Mesenchymal stem cell (in vitro differentiated cells and primary cell): ENCODE data around the gene ERI3.
A peak's percentile ranks its signal among the peaks of the same experiment; 100 is the strongest.

Source experiments
- DNase-seq: peaks from one replicate; pipeline ENCODE4 v3.0.0-alpha.2; 2013
- H2AFZ ChIP-seq: one replicate; pipeline ENCODE4 v1.6.1; 2013; ENCODE audit warnings: low read depth, mild to moderate bottlenecking, control low read depth, inconsistent platforms, low read length, moderate library complexity
- H2AK5ac ChIP-seq: 2 replicates; pipeline ENCODE4 v1.6.1; 2013; ENCODE audit warnings: low read length, moderate library complexity, mild to moderate bottlenecking, inconsistent platforms; ENCODE audit not compliant: severe bottlenecking
- H2BK120ac ChIP-seq: one replicate; pipeline ENCODE4 v1.6.1; 2013; ENCODE audit warnings: low read depth, mild to moderate bottlenecking, inconsistent platforms, low read length, moderate library complexity
- H2BK12ac ChIP-seq, 2 experiments: one replicate each; pipeline ENCODE4 v1.6.1; 2013; ENCODE audit warnings: inconsistent platforms in 2 of 2, low read length in 2 of 2, mild to moderate bottlenecking in 2 of 2, moderate library complexity in 2 of 2, control low read depth in 1 of 2
- H2BK15ac ChIP-seq: one replicate; pipeline ENCODE4 v1.6.1; 2013; ENCODE audit warnings: mild to moderate bottlenecking, low read depth, inconsistent platforms; ENCODE audit not compliant: poor library complexity, severe bottlenecking
- H2BK5ac ChIP-seq: 2 replicates; pipeline ENCODE4 v1.6.1; 2013; ENCODE audit warnings: low read depth, mild to moderate bottlenecking, low read length, control low read depth, inconsistent platforms; ENCODE audit not compliant: poor library complexity, severe bottlenecking
- H3K14ac ChIP-seq, 2 experiments: one replicate each; pipeline ENCODE4 v1.6.1; 2013; ENCODE audit warnings: inconsistent platforms in 2 of 2, low read length in 2 of 2, control low read depth in 1 of 2, mild to moderate bottlenecking in 1 of 2, moderate library complexity in 1 of 2
- H3K18ac ChIP-seq, 2 experiments: one replicate each; pipeline ENCODE4 v1.6.1; 2013; ENCODE audit warnings: inconsistent platforms in 2 of 2, low read length in 2 of 2, control low read depth in 1 of 2, low read depth in 1 of 2, mild to moderate bottlenecking in 1 of 2
- H3K23ac ChIP-seq, 2 experiments: one replicate each; pipeline ENCODE4 v1.6.1; 2013; ENCODE audit warnings: inconsistent platforms in 2 of 2, low read length in 2 of 2, mild to moderate bottlenecking in 2 of 2, moderate library complexity in 2 of 2, control low read depth in 1 of 2
- H3K27ac ChIP-seq: 2 replicates; pipeline ENCODE4 v1.5.1; 2013; ENCODE audit warnings: mild to moderate bottlenecking, moderate library complexity, low read length, control low read depth, inconsistent platforms; ENCODE audit not compliant: poor library complexity, severe bottlenecking
- H3K27me3 ChIP-seq, 2 experiments: 2 replicates each; pipeline versions ENCODE4 v1.6.1 to v1.7.0; 2013; ENCODE audit warnings: low read length in 2 of 2, mild to moderate bottlenecking in 2 of 2, moderate library complexity in 2 of 2, control low read depth in 1 of 2, inconsistent platforms in 1 of 2; ENCODE audit not compliant: control insufficient read depth in 1 of 2, insufficient read depth in 1 of 2
- H3K36me3 ChIP-seq, 2 experiments: 2 replicates each; pipeline versions ENCODE4 v1.6.1 to v1.7.0; 2013; ENCODE audit warnings: low read length in 2 of 2, control low read depth in 1 of 2, inconsistent platforms in 1 of 2, low read depth in 1 of 2, mild to moderate bottlenecking in 1 of 2; ENCODE audit not compliant: insufficient read depth in 2 of 2, control insufficient read depth in 1 of 2
- H3K4ac ChIP-seq, 2 experiments: one replicate each; pipeline ENCODE4 v1.6.1; 2013; ENCODE audit warnings: inconsistent platforms in 2 of 2, low read length in 2 of 2, mild to moderate bottlenecking in 2 of 2, moderate library complexity in 2 of 2, control low read depth in 1 of 2, low read depth in 1 of 2
- H3K4me1 ChIP-seq: 2 replicates; pipeline ENCODE4 v1.6.1; 2013; ENCODE audit warnings: low read depth, low read length, control low read depth; ENCODE audit not compliant: control insufficient read depth, insufficient read depth
- H3K4me2 ChIP-seq: 2 replicates; pipeline ENCODE4 v1.6.1; 2013; ENCODE audit warnings: low read length, mild to moderate bottlenecking, inconsistent platforms; ENCODE audit not compliant: poor library complexity, severe bottlenecking
- H3K4me3 ChIP-seq, 2 experiments: 2 replicates each; pipeline versions ENCODE4 v1.5.1 to v1.7.0; 2013; ENCODE audit warnings: low read length in 2 of 2, mild to moderate bottlenecking in 2 of 2, control low read depth in 1 of 2, low read depth in 1 of 2; ENCODE audit not compliant: insufficient read depth in 1 of 2
- H3K79me1 ChIP-seq: replicated peaks from 2 replicates; pipeline ENCODE4 v1.6.1; 2013; ENCODE audit warnings: mild to moderate bottlenecking, control low read depth, low read length, inconsistent platforms; ENCODE audit not compliant: poor library complexity, severe bottlenecking
- H3K9ac ChIP-seq: 2 replicates; pipeline ENCODE4 v1.7.0; 2013; ENCODE audit warnings: mild to moderate bottlenecking, low read length, moderate library complexity
- H3K9me3 ChIP-seq: 2 replicates; pipeline ENCODE4 v1.7.0; 2013; ENCODE audit warnings: mild to moderate bottlenecking, low read length; ENCODE audit not compliant: control insufficient read depth
- H4K8ac ChIP-seq: one replicate; pipeline ENCODE4 v1.6.1; 2013; ENCODE audit warnings: inconsistent platforms, mild to moderate bottlenecking, low read length, moderate library complexity
- H4K91ac ChIP-seq: one replicate; pipeline ENCODE4 v1.6.1; 2013; ENCODE audit warnings: mild to moderate bottlenecking, low read length, inconsistent platforms
- WGBS: methylation state at CpG from one replicate; pipeline ENCODE4 v1.1.7; 2013; ENCODE audit warnings: mixed read lengths; 5-methylcytosine and 5-hydroxymethylcytosine counted together

ERI3 gene

DNA sequence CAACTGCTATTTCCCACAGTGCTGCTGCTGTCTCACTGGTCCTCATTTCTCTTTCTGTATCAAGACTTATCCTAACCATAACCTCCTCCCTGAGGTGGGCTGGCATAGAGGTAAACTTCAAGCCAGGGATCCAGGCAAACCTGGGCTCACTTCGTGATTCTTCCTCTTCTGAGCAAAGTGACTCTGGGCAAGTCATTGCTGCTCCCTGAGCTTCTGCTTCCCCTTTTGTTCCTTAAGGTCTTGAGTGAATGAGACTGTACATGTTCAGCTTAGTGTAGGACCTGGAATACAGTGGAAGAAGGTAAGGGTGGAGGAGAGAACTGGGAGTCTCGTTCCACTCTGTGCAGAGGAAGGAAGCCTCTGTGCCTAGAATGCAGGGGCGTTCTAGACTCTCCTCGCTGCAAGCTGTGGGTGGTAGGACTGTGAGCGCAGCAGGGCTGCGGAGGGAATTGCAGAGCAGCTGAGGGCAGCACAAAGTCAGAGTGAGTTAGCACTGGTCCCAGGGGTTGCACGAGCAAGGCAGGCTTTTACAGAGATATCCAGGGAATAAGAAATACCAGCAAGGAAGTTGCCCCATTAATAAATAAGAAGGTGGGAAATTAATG lies 11.4 kb upstream of the ERI3 start:
- Histone ChIP-seq H3K9ac (no peak overlapping the region), H2AK5ac (no peak overlapping the region), H3K14ac (peak overlapping the region in 1 of 2 experiments; percentile 75)

DNA sequence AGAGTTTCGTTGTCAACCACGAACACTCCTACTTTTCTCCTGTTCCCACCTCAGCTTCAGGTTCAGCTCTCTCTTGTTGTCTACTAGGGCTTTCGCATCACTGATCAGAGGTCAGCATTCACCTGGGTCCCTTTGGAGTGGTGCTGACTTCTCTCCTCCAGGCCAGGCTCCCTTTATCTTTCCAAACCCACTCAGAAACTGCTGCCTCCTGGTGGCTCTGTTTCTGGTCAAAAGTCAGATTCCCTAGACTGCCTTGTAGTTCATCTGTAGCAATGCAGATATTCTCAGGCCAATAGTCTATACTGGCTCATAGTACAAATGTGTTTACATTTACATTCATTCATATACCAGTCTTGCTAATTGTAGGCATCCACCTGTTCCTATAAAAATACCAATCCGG lies 6.4 kb upstream of the ERI3 start:
- no peak for DNase-seq
- Histone ChIP-seq H3K36me3 (no peaks in the 10 kb centered on the region), H2BK120ac (no peak overlapping the region), H2BK12ac (no peak overlapping the region), H3K4ac (no peak overlapping the region), H3K4me2 (no peak overlapping the region), H3K14ac (no peak overlapping the region), H2BK5ac (no peak overlapping the region), H3K18ac (no peak overlapping the region), H2BK15ac (no peak overlapping the region), H3K23ac (no peak overlapping the region), H4K8ac (no peak overlapping the region), H3K27me3 (peaks cover 25 to 28% of the 10 kb centered on the region in 2 experiments), H2AFZ (no peak overlapping the region), H4K91ac (no peak overlapping the region), H3K4me3 (no peak overlapping the region), H3K27ac (no peak overlapping the region), H2AK5ac (no peak overlapping the region), H3K79me1 (no peaks in the 10 kb centered on the region), H3K9ac (no peak overlapping the region), H3K4me1 (no peaks in the 10 kb centered on the region), H3K9me3 (no peaks in the 10 kb centered on the region)
- 76% methylated on average over 4 of the region's 4 CpGs for WGBS

More for the DNA sequence above, 11.4 kb upstream of the ERI3 start:
- no peak overlapping the region for H3K4ac ChIP-seq
- H3K23ac ChIP-seq = no peak overlapping the region
- H3K18ac ChIP-seq = no peak overlapping the region
- no peaks in the 10 kb centered on the region for H3K9me3 ChIP-seq
- H2AFZ ChIP-seq = no peak overlapping the region
- no peak overlapping the region for H4K8ac ChIP-seq
- H2BK5ac ChIP-seq = no peak overlapping the region
- no peak overlapping the region for H2BK120ac ChIP-seq
- H4K91ac ChIP-seq = no peak overlapping the region
- H3K36me3 ChIP-seq = no peaks in the 10 kb centered on the region
- peaks cover 53 to 64% of the 10 kb centered on the region in 2 experiments for H3K27me3 ChIP-seq
- no peak overlapping the region for H3K4me3 ChIP-seq
- no peak overlapping the region for H3K4me2 ChIP-seq
- no peak overlapping the region for H2BK15ac ChIP-seq
- H3K79me1 ChIP-seq = no peaks in the 10 kb centered on the region
- H2BK12ac ChIP-seq = no peak overlapping the region
- 84% methylated on average over 7 of the region's 7 CpGs for WGBS
- DNase-seq = no peak
- H3K4me1 ChIP-seq = no peaks in the 10 kb centered on the region
- no peak overlapping the region for H3K27ac ChIP-seq

- H3K79me1 ChIP-seq = peaks cover 6% of the 10 kb centered on the region
- H2BK120ac ChIP-seq = no peak overlapping the region
- no peak overlapping the region for H4K91ac ChIP-seq
- H3K14ac ChIP-seq = no peak overlapping the region
- H2BK5ac ChIP-seq = no peak overlapping the region
- H3K9ac ChIP-seq = no peak overlapping the region
- no peaks in the 10 kb centered on the region for H3K9me3 ChIP-seq
- H3K27me3 ChIP-seq = peaks cover 6 to 10% of the 10 kb centered on the region in 2 experiments
- H4K8ac ChIP-seq = no peak overlapping the region
- H3K4me3 ChIP-seq = no peak overlapping the region
- H3K4ac ChIP-seq = no peak overlapping the region
- H2BK15ac ChIP-seq = no peak overlapping the region
- no peak overlapping the region for H2AK5ac ChIP-seq
- H3K27ac ChIP-seq = no peak overlapping the region
- no peaks in the 10 kb centered on the region for H3K36me3 ChIP-seq
- H3K4me1 ChIP-seq = no peaks in the 10 kb centered on the region
- H2BK12ac ChIP-seq = no peak overlapping the region
- DNase-seq = no peak
- WGBS = 63% methylated on average over 5 of the region's 6 CpGs
- no peak overlapping the region for H3K18ac ChIP-seq
- no peak overlapping the region for H3K23ac ChIP-seq
- H2AFZ ChIP-seq = no peak overlapping the region
- H3K4me2 ChIP-seq = no peak overlapping the region
These were observed 4.3 kb upstream of the ERI3 start for GRCh38 chr1:44359234-44359935.

GRCh38 chr1:44357710-44358109 lies 2.7 kb upstream of the ERI3 start:
- Histone ChIP-seq H3K23ac (no peak overlapping the region), H3K14ac (no peak overlapping the region), H3K9me3 (no peaks in the 10 kb centered on the region), H2BK15ac (no peak overlapping the region), H3K27me3 (peaks cover 0 to 2% of the 10 kb centered on the region in 2 experiments), H3K36me3 (no peaks in the 10 kb centered on the region), H3K4ac (no peak overlapping the region), H3K18ac (no peak overlapping the region), H2AK5ac (no peak overlapping the region), H3K9ac (no peak overlapping the region), H3K79me1 (peaks cover 16% of the 10 kb centered on the region), H4K8ac (no peak overlapping the region), H2BK5ac (no peak overlapping the region), H3K4me1 (peaks cover 2% of the 10 kb centered on the region), H4K91ac (no peak overlapping the region), H3K4me2 (no peak overlapping the region), H2BK120ac (no peak overlapping the region), H3K4me3 (no peak overlapping the region), H2BK12ac (no peak overlapping the region), H2AFZ (no peak overlapping the region), H3K27ac (no peak overlapping the region)
- no peak for DNase-seq
- WGBS = 92% methylated on average over 4 of the region's 4 CpGs
